OCI-LY7 (cell line): ENCODE measurements around the gene CEACAM3. TPM values are rescaled to one million over a fixed set of nuclear protein-coding genes. Genes with fewer than 3 reads are reported as not detected.

Experiments used
- BruUV-seq: library from RNA; stranded (reverse); fragments of 400-500 nt; replicated peaks from 2 replicates; lab custom pipeline; 2021; lab: Mats Ljungman, UMichigan
- CTCF ChIA-PET: fragments of 300-600 bp; sonication (Branson Sonifier 250); formaldehyde crosslinking; loops from one replicate; lab custom pipeline; 2022; ENCODE audit warnings: antibody characterized with exemption; ENCODE audit not compliant: unreplicated experiment; lab: Charles Lee
- POLR2A ChIA-PET: fragments of 300-600 bp; sonication (Branson Sonifier 250); formaldehyde crosslinking; loops from one replicate; lab custom pipeline; 2022; ENCODE audit warnings: antibody characterized with exemption; lab: Charles Lee
- DNase-seq: peaks from one replicate; pipeline ENCODE4 v3.0.0-alpha.2; 2015; ENCODE audit warnings: low spot score
- H2AFZ ChIP-seq: fragments of 200-600 bp; sonication (generic), shearing (Covaris generic); 2 replicates; pipeline ENCODE4 v1.6.1; 2014; ENCODE audit warnings: mild to moderate bottlenecking, antibody characterized with exemption, low read length, moderate library complexity
- H3K27ac ChIP-seq: fragments of 200-600 bp; sonication (generic); 2 replicates; pipeline ENCODE4 v1.5.1; 2014; ENCODE audit warnings: mixed run types, low read depth, mild to moderate bottlenecking, moderate library complexity, low read length, inconsistent platforms; ENCODE audit not compliant: poor library complexity, severe bottlenecking
- H3K36me3 ChIP-seq: fragments of 200-600 bp; sonication (generic); 2 replicates; pipeline ENCODE4 v1.6.1; 2014; ENCODE audit warnings: mild to moderate bottlenecking, antibody characterized with exemption, low read length, moderate library complexity, mixed read lengths; ENCODE audit not compliant: insufficient read depth
- H3K4me1 ChIP-seq: fragments of 200-600 bp; sonication (generic); 2 replicates; pipeline ENCODE4 v1.5.1; 2014; ENCODE audit warnings: mild to moderate bottlenecking, low read length; ENCODE audit not compliant: insufficient read depth, poor library complexity, severe bottlenecking
- H3K4me2 ChIP-seq: fragments of 200-600 bp; sonication (generic); 2 replicates; pipeline ENCODE4 v1.6.1; 2014; ENCODE audit warnings: mild to moderate bottlenecking, low read length
- H3K4me3 ChIP-seq: fragments of 200-600 bp; sonication (generic); 2 replicates; pipeline ENCODE4 v1.5.1; 2014; ENCODE audit warnings: mild to moderate bottlenecking, low read depth, low read length; ENCODE audit not compliant: poor library complexity, severe bottlenecking
- H3K79me2 ChIP-seq: fragments of 200-600 bp; sonication (generic); 2 replicates; pipeline ENCODE4 v1.6.1; 2016; ENCODE audit warnings: low read depth, mild to moderate bottlenecking, low read length, moderate library complexity, mixed read lengths; ENCODE audit not compliant: insufficient read depth
- H3K9me2 ChIP-seq: fragments of 200-600 bp; sonication (generic); 2 replicates; pipeline ENCODE4 v1.6.1; 2016; ENCODE audit warnings: mild to moderate bottlenecking, low read length, mixed read lengths; ENCODE audit not compliant: insufficient read depth
- H3K9me3 ChIP-seq: fragments of 200-600 bp; sonication (generic); 2 replicates; pipeline ENCODE4 v1.6.1; 2014; ENCODE audit warnings: mild to moderate bottlenecking, mixed run types, low read length, mixed read lengths
- H4K20me1 ChIP-seq: fragments of 200-600 bp; sonication (generic); 2 replicates; pipeline ENCODE4 v1.6.1; 2014; ENCODE audit warnings: mild to moderate bottlenecking, antibody characterized with exemption, low read length, moderate library complexity, mixed read lengths; ENCODE audit not compliant: insufficient read depth
- CTCF ChIP-seq: fragments of 200-600 bp; sonication (generic); conservative IDR thresholded peaks from 2 replicates; pipeline ENCODE4 v1.5.1; 2014; ENCODE audit warnings: mild to moderate bottlenecking, antibody characterized with exemption, low read length, moderate library complexity, mixed read lengths
- EZH2phosphoT487 ChIP-seq: fragments of 200-600 bp; sonication (generic); IDR thresholded peaks from 2 replicates; pipeline ENCODE4 v1.6.1; 2018; ENCODE audit warnings: low read depth, borderline replicate concordance, mild to moderate bottlenecking, mixed run types, antibody characterized with exemption, low read length, moderate library complexity, mixed read lengths
- intact Hi-C: fragments of 100-400 bp; cut with micrococcal nuclease; formaldehyde crosslinking; loops from one replicate; pipeline ENCODE4 v1.10.0; 2022; ENCODE audit not compliant: unreplicated experiment
- total RNA-seq, 2 experiments: library from RNA; depleted of rRNA in 1 of 2; stranded (reverse); fragments of >200 nt in 1 of 2; shearing (Covaris generic) in 1 of 2; gene quantifications; 2 replicates each; pipeline ENCODE4 v1.2.3, GENCODE V29; 2014 to 2022

Gene CEACAM3
- total RNA-seq, 2 experiments from 2014 or later = not detected

GRCh38 chr19:41859213-41859617, 62.8 kb downstream of the CEACAM3 start:
- DNase-seq = no peak
- H3K9me2 ChIP-seq = no peaks in the 10 kb centered on the region
- peaks cover 39% of the 10 kb centered on the region for H3K36me3 ChIP-seq
- peaks cover 33% of the 10 kb centered on the region for H4K20me1 ChIP-seq
- H3K4me3 ChIP-seq = peak overlapping the region; percentile 96
- peak overlapping the region; percentile 88 for H2AFZ ChIP-seq
- intact Hi-C loops = loop anchor here (2.0 kb wide), 1 partner anchor 26 kb away; no protein-coding TSS in a partner anchor
- peaks cover 55% of the 10 kb centered on the region for H3K4me1 ChIP-seq
- TSS peak; percentile 86 for BruUV-seq
- no peaks in the 10 kb centered on the region for H3K9me3 ChIP-seq
- H3K79me2 ChIP-seq = peaks cover 41% of the 10 kb centered on the region
- TF ChIP-seq EZH2phosphoT487 = no peak
- TF ChIP-seq CTCF = peak; percentile 67
- peak overlapping the region; percentile 87 for H3K4me2 ChIP-seq
- POLR2A ChIA-PET = interaction anchor here (0.7 to 2.6 kb wide), 11 partner anchors 10 to 198 kb away, joined by 3 to 12 read pairs (median 5); no protein-coding TSS in a partner anchor
- CTCF ChIA-PET = interaction anchor here (0.6 to 0.9 kb wide), 2 partner anchors 9 to 14 kb away, joined by 3 to 6 read pairs; no protein-coding TSS in a partner anchor
- H3K27ac ChIP-seq = peak overlapping the region; percentile 85

GRCh38 chr19:41859618-41860418, 63.4 kb downstream of the CEACAM3 start, which contains the start of gene RPS19:
Gene RPS19 (plus strand): TSS chr19:41860255. CDS start chr19:41860775, 520 bp downstream.
- ChIA-PET POLR2A (interaction anchor here (0.7 to 2.6 kb wide), 12 partner anchors 9 to 198 kb away, joined by 3 to 12 read pairs (median 4); no protein-coding TSS in a partner anchor), CTCF (interaction anchor here (0.6 to 0.9 kb wide), 2 partner anchors 8 to 14 kb away, joined by 3 to 6 read pairs; no protein-coding TSS in a partner anchor)
- peak; percentile 98 for DNase-seq
- Histone ChIP-seq H3K27ac (peak within 1 kb of the TSS; percentile 85), H3K79me2 (peaks cover 47% of the 10 kb centered on the region), H3K4me2 (peak within 1 kb of the TSS; percentile 98), H3K9me3 (no peaks in the 10 kb centered on the region), H3K4me1 (peaks cover 61% of the 10 kb centered on the region), H3K4me3 (peak within 1 kb of the TSS; percentile 96), H3K36me3 (peaks cover 45% of the 10 kb centered on the region), H4K20me1 (peaks cover 39% of the 10 kb centered on the region), H2AFZ (peak within 1 kb of the TSS; percentile 88), H3K9me2 (no peaks in the 10 kb centered on the region)
- TF ChIP-seq CTCF = peak; percentile 54; the same call in 1 of the 2 replicates
- TF ChIP-seq EZH2phosphoT487 = no peak
- intact Hi-C loops = loop anchor here (2.0 to 10.0 kb wide), 2 partner anchors 25 to 425 kb away; no protein-coding TSS in a partner anchor
- BruUV-seq = no TSS peak
